Esophagus (tissue), 2 donors: ENCODE measurements around the gene TRIM16. TPM values are rescaled to one million over a fixed set of nuclear protein-coding genes. Genes with fewer than 3 reads are reported as not detected.
"Not testable (repeated sequence)": the region's sequence is repeated elsewhere in the genome, so short reads cannot be mapped to it uniquely, and the experiment has no call there.

ENCODE experiments used
- H3K27ac ChIP-seq, 2 donors: one replicate each; pipeline ENCODE4 v1.5.1; 2013; ENCODE audit warnings: low read depth in 2 of 2, mild to moderate bottlenecking in 2 of 2, inconsistent platforms in 1 of 2, low read length in 1 of 2, moderate library complexity in 1 of 2
- H3K27me3 ChIP-seq, 2 donors: one replicate each; pipeline ENCODE4 v1.6.1; 2013; ENCODE audit warnings: low read length in 2 of 2, control low read depth in 1 of 2, mild to moderate bottlenecking in 1 of 2; ENCODE audit not compliant: insufficient read depth in 2 of 2, control insufficient read depth in 1 of 2
- H3K36me3 ChIP-seq, 2 donors: one replicate each; pipeline ENCODE4 v1.6.1; 2013; ENCODE audit warnings: low read length in 1 of 2; ENCODE audit not compliant: control insufficient read depth in 2 of 2, insufficient read depth in 2 of 2
- H3K4me1 ChIP-seq, 2 donors: one replicate each; pipeline ENCODE4 v1.6.1; 2013; ENCODE audit warnings: low read length in 1 of 2; ENCODE audit not compliant: control insufficient read depth in 2 of 2, insufficient read depth in 2 of 2
- H3K4me3 ChIP-seq, 2 donors: one replicate each; pipeline ENCODE4 v1.5.1; 2013; ENCODE audit warnings: low read length in 2 of 2, mild to moderate bottlenecking in 2 of 2, low read depth in 1 of 2, moderate library complexity in 1 of 2
- H3K9me3 ChIP-seq, 2 donors: one replicate each; pipeline ENCODE4 v1.6.1; 2013; ENCODE audit warnings: mild to moderate bottlenecking in 2 of 2, low read depth in 1 of 2, low read length in 1 of 2, moderate library complexity in 1 of 2; ENCODE audit not compliant: control insufficient read depth in 2 of 2, insufficient read depth in 1 of 2
- WGBS, 2 donors: extraction: QIAGEN DNeasy Blood & Tissue Kit; methylation state at CpG; one replicate each; pipeline ENCODE4 v1.1.7; 2013; 5-methylcytosine and 5-hydroxymethylcytosine counted together
- polyA plus RNA-seq, 2 donors: library from polyadenylated mRNA; stranded (reverse); fragments of 200-250 nt; gene quantifications; one replicate each; pipeline ENCODE4 v1.2.3, GENCODE V29; 2013
- donor health status: healthy with polysubstance abuse.
- donor health status: Bipolar disorder and iron deficiency.

TRIM16 gene
- polyA plus RNA-seq, 2 donors: 72.2 to 140 TPM

- no peaks in the 10 kb centered on the region for H3K27me3 ChIP-seq
- peak overlapping the region; percentile 52 to 64 for H3K27ac ChIP-seq
- no peaks in the 10 kb centered on the region for H3K36me3 ChIP-seq
- no peak overlapping the region for H3K4me3 ChIP-seq
- WGBS, 2 donors: 50 to 61% methylated on average over 3 of the region's 3 CpGs
- H3K9me3 ChIP-seq: no peaks in the 10 kb centered on the region
- peaks cover 0 to 18% of the 10 kb centered on the region in 2 donors for H3K4me1 ChIP-seq
Measured at GRCh38 chr17:15660077-15660476, 24.0 kb downstream of the TRIM16 start.

GRCh38 chr17:15659663-15660062 lies 24.4 kb downstream of the TRIM16 start:
- 44 to 54% methylated on average over 4 of the region's 4 CpGs for WGBS, 2 donors
- Histone ChIP-seq H3K9me3 (no peaks in the 10 kb centered on the region), H3K27me3 (no peaks in the 10 kb centered on the region), H3K36me3 (no peaks in the 10 kb centered on the region), H3K4me3 (no peak overlapping the region), H3K27ac (peak overlapping the region; percentile 52 to 64), H3K4me1 (peaks cover 0 to 18% of the 10 kb centered on the region in 2 donors)

DNA sequence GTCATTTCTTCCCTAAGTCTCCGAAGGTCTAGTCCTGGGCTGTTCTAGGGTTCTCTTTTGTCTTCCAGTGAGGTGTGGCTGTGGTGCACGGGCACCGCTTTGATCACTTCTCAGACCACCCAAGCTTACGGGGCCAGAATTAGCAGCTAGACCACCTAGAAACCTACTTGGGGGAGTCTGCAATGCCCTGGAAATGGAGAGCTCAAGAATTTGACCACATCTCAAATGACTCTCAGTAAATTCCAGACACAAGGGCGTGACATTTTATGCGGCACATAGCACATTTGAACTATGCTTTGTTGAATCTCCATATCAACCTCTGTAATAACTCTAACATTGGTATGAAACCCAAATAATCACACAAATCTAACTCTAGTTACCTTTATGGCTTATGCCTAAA lies 24.9 kb downstream of the TRIM16 start:
- Histone ChIP-seq H3K27ac (peak overlapping the region; percentile 52 to 64), H3K4me3 (no peak overlapping the region), H3K4me1 (peaks cover 0 to 18% of the 10 kb centered on the region in 2 donors), H3K27me3 (no peaks in the 10 kb centered on the region), H3K36me3 (no peaks in the 10 kb centered on the region), H3K9me3 (no peaks in the 10 kb centered on the region)
- 89 to 92% methylated on average over 6 of the region's 6 CpGs for WGBS, 2 donors

DNA sequence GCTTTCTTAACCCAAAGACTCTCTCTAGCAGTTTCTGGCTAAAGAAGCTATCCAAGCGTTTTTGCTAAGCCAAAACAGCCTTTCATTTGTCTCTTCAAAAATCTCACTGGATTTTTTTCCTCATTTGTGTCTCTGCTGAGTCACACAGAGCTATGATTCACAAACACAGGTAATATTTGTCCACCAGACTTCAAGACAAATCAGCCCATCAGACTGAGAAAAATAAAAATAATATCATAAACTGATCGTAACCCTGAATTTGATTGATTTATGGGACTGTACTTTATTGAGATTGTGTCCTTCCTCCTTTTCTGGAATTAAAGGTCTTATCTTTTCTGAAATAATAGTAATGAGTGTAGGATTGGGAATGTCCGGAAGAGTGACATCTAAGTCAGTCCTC lies 25.8 kb downstream of the TRIM16 start:
- no peak overlapping the region for H3K4me3 ChIP-seq
- WGBS, 2 donors: 75 to 83% methylated on average over 3 of the region's 3 CpGs
- no peaks in the 10 kb centered on the region for H3K36me3 ChIP-seq
- no peaks in the 10 kb centered on the region for H3K27me3 ChIP-seq
- peak overlapping the region; percentile 45 to 63 for H3K27ac ChIP-seq
- H3K9me3 ChIP-seq: no peaks in the 10 kb centered on the region
- peaks cover 0 to 18% of the 10 kb centered on the region in 2 donors for H3K4me1 ChIP-seq

DNA sequence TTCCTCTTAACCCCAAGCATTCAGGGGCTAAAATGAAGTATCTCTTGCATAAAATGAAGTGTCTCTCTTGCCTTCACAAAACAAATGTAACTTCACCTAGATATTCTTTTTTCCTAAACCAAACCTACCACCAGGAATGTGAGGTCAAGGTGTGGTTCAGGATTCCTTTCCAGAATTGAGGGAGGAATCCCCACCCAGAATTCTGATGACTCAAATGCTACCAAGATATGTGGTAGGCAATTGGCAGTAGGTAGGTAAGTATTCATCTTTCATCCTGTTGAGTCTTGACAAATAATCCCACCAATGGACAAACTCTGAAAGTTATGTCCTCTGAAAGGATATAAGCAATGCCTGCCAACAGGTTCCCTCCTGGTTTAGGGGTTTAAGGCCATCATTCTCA lies 26.2 kb downstream of the TRIM16 start:
- no peaks in the 10 kb centered on the region for H3K9me3 ChIP-seq
- H3K36me3 ChIP-seq: no peaks in the 10 kb centered on the region
- H3K27ac ChIP-seq: peak overlapping the region; percentile 45 to 63
- no peak overlapping the region for H3K4me3 ChIP-seq
- H3K27me3 ChIP-seq: no peaks in the 10 kb centered on the region
- peaks cover 0 to 18% of the 10 kb centered on the region in 2 donors for H3K4me1 ChIP-seq

DNA sequence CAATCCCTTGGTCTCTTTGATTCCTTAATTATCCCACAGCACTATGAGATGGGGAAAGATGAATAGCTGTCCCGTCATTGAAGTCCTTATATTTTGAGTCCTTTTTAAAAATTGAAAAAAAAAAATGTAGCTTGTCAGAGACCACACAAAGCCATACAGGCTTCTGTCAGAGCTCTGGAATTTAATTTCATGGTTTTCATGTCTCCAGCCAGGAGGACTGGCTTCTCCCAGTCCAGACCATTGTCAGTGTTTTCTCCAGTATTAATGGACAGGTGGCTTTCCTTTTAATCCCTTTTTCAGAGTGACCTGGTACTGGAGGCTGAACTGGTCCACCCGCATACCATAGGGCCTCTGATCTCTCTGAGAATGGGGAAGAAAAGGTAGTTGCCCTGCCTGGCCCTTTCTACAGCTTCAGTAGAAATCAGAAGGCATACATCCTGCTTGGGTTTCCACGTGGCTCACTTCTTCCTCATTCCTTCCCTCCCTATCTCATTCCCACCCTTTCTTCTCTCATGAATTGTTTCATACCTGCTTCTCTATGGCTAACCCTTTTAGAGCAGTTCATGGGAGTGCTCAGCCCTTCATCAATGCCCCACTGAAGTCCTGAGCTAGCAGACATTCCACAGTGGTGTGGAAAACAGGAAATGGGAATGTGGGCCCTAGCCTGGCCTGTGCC lies 29.1 kb downstream of the TRIM16 start:
- Histone ChIP-seq H3K9me3 (no peaks in the 10 kb centered on the region), H3K36me3 (no peaks in the 10 kb centered on the region), H3K27me3 (no peaks in the 10 kb centered on the region), H3K4me1 (peaks cover 0 to 23% of the 10 kb centered on the region in 2 donors), H3K4me3 (no peak overlapping the region), H3K27ac (peak overlapping the region; percentile 30 to 80)
- 56 to 62% methylated on average over 3 of the region's 3 CpGs for WGBS, 2 donors

DNA sequence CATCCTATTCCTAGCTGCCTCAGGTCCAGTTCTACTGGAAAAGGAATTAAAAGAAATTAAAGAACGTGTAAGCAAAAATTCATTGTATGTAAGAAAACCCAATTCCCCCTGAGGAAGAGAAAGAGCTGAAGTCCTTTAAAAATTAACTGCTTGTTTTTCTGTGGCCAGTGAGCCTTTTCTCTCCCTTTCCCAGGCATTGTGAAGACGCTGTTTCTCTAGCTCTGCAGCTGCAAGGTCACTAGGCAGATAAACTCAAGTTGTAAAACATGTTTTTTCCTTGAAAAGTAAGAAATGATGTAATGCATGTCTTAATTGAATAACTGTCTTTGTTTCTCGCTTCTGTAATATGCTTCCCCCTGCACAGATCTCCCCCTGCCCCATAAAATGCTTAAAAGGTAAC lies 29.7 kb downstream of the TRIM16 start:
- peaks cover 0 to 19% of the 10 kb centered on the region in 2 donors for H3K4me1 ChIP-seq
- H3K4me3 ChIP-seq, H3K27ac ChIP-seq, H3K27me3 ChIP-seq, H3K9me3 ChIP-seq, H3K36me3 ChIP-seq: not testable (repeated sequence)
- WGBS, 2 donors: 84 to 90% methylated on average over 3 of the region's 3 CpGs

- peak overlapping the region in 1 of 2 donors; percentile 56 for H3K27ac ChIP-seq
- 67 to 84% methylated on average over 6 of the region's 6 CpGs for WGBS, 2 donors
- no peaks in the 10 kb centered on the region for H3K27me3 ChIP-seq
Measured at GRCh38 chr17:15652960-15653359, 31.2 kb downstream of the TRIM16 start.

DNA sequence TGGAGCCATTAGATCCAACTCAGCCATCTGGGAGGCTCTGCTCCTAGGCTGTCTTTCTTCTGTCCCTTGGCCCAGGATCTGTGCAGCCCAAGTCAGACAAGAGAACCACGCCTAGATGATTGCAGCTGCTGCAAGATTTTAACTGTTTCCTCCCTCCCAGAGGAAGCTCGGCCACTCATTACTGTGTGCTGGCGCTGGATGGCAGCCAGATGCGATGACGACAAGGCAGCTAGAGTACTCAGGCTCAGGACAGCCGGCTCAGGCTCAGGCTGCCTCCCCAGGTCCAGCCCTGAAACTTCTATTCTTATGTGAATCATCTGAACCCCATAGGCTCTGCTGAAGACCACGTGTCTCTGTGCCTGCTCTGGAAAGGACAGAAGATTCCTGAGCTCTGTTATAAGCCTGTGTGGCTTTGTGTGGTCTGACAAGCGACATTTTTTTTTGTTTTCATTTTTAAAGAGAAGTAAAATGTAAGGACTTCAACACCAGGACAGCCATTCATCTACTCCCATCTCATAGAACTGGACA lies 32.5 kb downstream of the TRIM16 start:
- H3K36me3 ChIP-seq: no peaks in the 10 kb centered on the region
- no peaks in the 10 kb centered on the region for H3K27me3 ChIP-seq
- no peaks in the 10 kb centered on the region for H3K9me3 ChIP-seq
- WGBS, 2 donors: 3 to 5% methylated on average over 8 of the region's 8 CpGs
- H3K27ac ChIP-seq: peak overlapping the region; percentile 95 to 99
- peak overlapping the region; percentile 71 to 87 for H3K4me3 ChIP-seq
- peaks cover 0 to 9% of the 10 kb centered on the region in 2 donors for H3K4me1 ChIP-seq

More at GRCh38 chr17:15652960-15653359, 31.2 kb downstream of the TRIM16 start:
- no peaks in the 10 kb centered on the region for H3K36me3 ChIP-seq
- H3K4me1 ChIP-seq: peaks cover 0 to 11% of the 10 kb centered on the region in 2 donors
- no peak overlapping the region for H3K4me3 ChIP-seq
- no peaks in the 10 kb centered on the region for H3K9me3 ChIP-seq
